WTC11 (cell line): ENCODE measurements around the gene LRRN4CL. TPM values are rescaled to one million over a fixed set of nuclear protein-coding genes. Genes with fewer than 3 reads are reported as not detected.

ENCODE experiments used
- ATAC-seq: fragments of 200-7000 bp; cut with Tn5 transposase; 2 replicates; pipeline ENCODE4 v1.10.0; 2021; ENCODE audit warnings: mild to moderate bottlenecking, moderate library complexity
- CTCF ChIA-PET: fragments of 300-600 bp; sonication (Branson Sonifier 250); formaldehyde crosslinking; loops from one replicate; lab custom pipeline; 2021; ENCODE audit warnings: antibody characterized with exemption; lab: Charles Lee
- POLR2A ChIA-PET: fragments of 350-600 bp; sonication (Branson Sonifier 250); formaldehyde crosslinking; loops from one replicate; lab custom pipeline; 2021; ENCODE audit warnings: antibody characterized with exemption; lab: Charles Lee
- DNase-seq: peaks from one replicate; pipeline ENCODE4 v3.0.0; 2021; ENCODE audit warnings: low spot score
- H3K27ac Mint-ChIP-seq: 2 replicates; pipeline ENCODE4 v1.8.0; 2021; ENCODE audit warnings: mixed read lengths
- H3K27me3 Mint-ChIP-seq: 2 replicates; pipeline ENCODE4 v1.8.0; 2021; ENCODE audit warnings: low read depth, mild to moderate bottlenecking, moderate library complexity, mixed read lengths
- H3K36me3 Mint-ChIP-seq: 2 replicates; pipeline ENCODE4 v1.8.0; 2021; ENCODE audit warnings: mixed read lengths
- H3K4me1 Mint-ChIP-seq: 2 replicates; pipeline ENCODE4 v1.8.0; 2022; ENCODE audit warnings: mixed read lengths
- H3K4me3 Mint-ChIP-seq: 2 replicates; pipeline ENCODE4 v1.8.0; 2021; ENCODE audit warnings: mild to moderate bottlenecking, moderate library complexity, mixed read lengths
- H3K9me3 Mint-ChIP-seq: 2 replicates; pipeline ENCODE4 v1.8.0; 2021; ENCODE audit warnings: mixed read lengths
- CREB1 ChIP-seq: sonication (generic); formaldehyde crosslinking; IDR thresholded peaks from 2 replicates; pipeline ENCODE4 v1.8.0; 2023; ENCODE audit warnings: mild to moderate bottlenecking, missing genetic modification reagents
- E2F1 ChIP-seq: sonication (generic); formaldehyde crosslinking; IDR thresholded peaks from 2 replicates; pipeline ENCODE4 v1.8.0; 2022; ENCODE audit warnings: mild to moderate bottlenecking, missing genetic modification reagents
- EMX1 ChIP-seq: fragments of 250-450 bp; sonication (Bioruptor Pico); IDR thresholded peaks from 2 replicates; pipeline ENCODE4 v1.8.0; 2021; ENCODE audit warnings: mild to moderate bottlenecking
- ESRRA ChIP-seq: sonication (generic); formaldehyde crosslinking; IDR thresholded peaks from 2 replicates; pipeline ENCODE4 v1.8.1; 2022; ENCODE audit warnings: mild to moderate bottlenecking, missing genetic modification reagents, borderline replicate concordance
- GABPB1 ChIP-seq: sonication (generic); formaldehyde crosslinking; IDR thresholded peaks from 2 replicates; pipeline ENCODE4 v1.8.1; 2023; ENCODE audit warnings: mild to moderate bottlenecking, missing genetic modification reagents
- HMGXB4 ChIP-seq: sonication (generic); formaldehyde crosslinking; IDR thresholded peaks from 2 replicates; pipeline ENCODE4 v1.8.1; 2023; ENCODE audit warnings: mild to moderate bottlenecking, moderate library complexity, missing genetic modification reagents
- KAT7 ChIP-seq: sonication (generic); formaldehyde crosslinking; IDR thresholded peaks from 2 replicates; pipeline ENCODE4 v1.8.1; 2023; ENCODE audit warnings: missing genetic modification reagents, mild to moderate bottlenecking, borderline replicate concordance
- NFYB ChIP-seq: sonication (generic); formaldehyde crosslinking; conservative IDR thresholded peaks from 2 replicates; pipeline ENCODE4 v1.8.0; 2022; ENCODE audit warnings: low read depth, missing genetic modification reagents
- NR1H2 ChIP-seq: sonication (generic); formaldehyde crosslinking; IDR thresholded peaks from 2 replicates; pipeline ENCODE4 v1.9.0; 2021; ENCODE audit warnings: mild to moderate bottlenecking, moderate library complexity, missing genetic modification reagents
- PRRX2 ChIP-seq: fragments of 250-450 bp; sonication (Bioruptor Pico); IDR thresholded peaks from 2 replicates; pipeline ENCODE4 v1.8.0; 2021; ENCODE audit warnings: mild to moderate bottlenecking
- SP1 ChIP-seq: sonication (generic); formaldehyde crosslinking; conservative IDR thresholded peaks from 2 replicates; pipeline ENCODE4 v1.8.1; 2022; ENCODE audit warnings: missing genetic modification reagents
- TP53 ChIP-seq: sonication (generic); formaldehyde crosslinking; IDR thresholded peaks from 2 replicates; pipeline ENCODE4 v1.8.1; 2023; ENCODE audit warnings: mild to moderate bottlenecking, missing genetic modification reagents
- ZNF232 ChIP-seq: sonication (generic); formaldehyde crosslinking; IDR thresholded peaks from 2 replicates; pipeline ENCODE4 v1.8.0; 2022; ENCODE audit warnings: mild to moderate bottlenecking, missing genetic modification reagents
- total RNA-seq: library from RNA; stranded (reverse); gene quantifications from 3 replicates; pipeline ENCODE4 v1.2.3, GENCODE V29; 2021
- TF ChIP-seq, protein P1 (sequence below): fragments of 250-450 bp; sonication (Bioruptor Pico); conservative IDR thresholded peaks from 2 replicates; pipeline ENCODE4 v1.9.0; 2021; ENCODE audit warnings: mild to moderate bottlenecking
- TF ChIP-seq, protein P2 (sequence below): sonication (generic); formaldehyde crosslinking; IDR thresholded peaks from 2 replicates; pipeline ENCODE4 v1.8.1; 2023; ENCODE audit warnings: mild to moderate bottlenecking, missing genetic modification reagents, borderline replicate concordance
- TF ChIP-seq, protein P3 (sequence below): sonication (generic); formaldehyde crosslinking; IDR thresholded peaks from 2 replicates; pipeline ENCODE4 v1.8.0; 2023; ENCODE audit warnings: missing genetic modification reagents

The LRRN4CL gene
- total RNA-seq, 1 experiment from 2014 or later: 0.39 TPM

- no peak for TF ChIP-seq NR1H2 (CRISPR knock-in tag)
- TF ChIP-seq KAT7 (CRISPR knock-in tag): no peak
- 0 out of 2 replicates have a peak, but pooled peaks have one; percentile 13 for TF ChIP-seq NFYB (CRISPR knock-in tag)
- TF ChIP-seq PRRX2: no peak
- TF ChIP-seq, protein P1, sequence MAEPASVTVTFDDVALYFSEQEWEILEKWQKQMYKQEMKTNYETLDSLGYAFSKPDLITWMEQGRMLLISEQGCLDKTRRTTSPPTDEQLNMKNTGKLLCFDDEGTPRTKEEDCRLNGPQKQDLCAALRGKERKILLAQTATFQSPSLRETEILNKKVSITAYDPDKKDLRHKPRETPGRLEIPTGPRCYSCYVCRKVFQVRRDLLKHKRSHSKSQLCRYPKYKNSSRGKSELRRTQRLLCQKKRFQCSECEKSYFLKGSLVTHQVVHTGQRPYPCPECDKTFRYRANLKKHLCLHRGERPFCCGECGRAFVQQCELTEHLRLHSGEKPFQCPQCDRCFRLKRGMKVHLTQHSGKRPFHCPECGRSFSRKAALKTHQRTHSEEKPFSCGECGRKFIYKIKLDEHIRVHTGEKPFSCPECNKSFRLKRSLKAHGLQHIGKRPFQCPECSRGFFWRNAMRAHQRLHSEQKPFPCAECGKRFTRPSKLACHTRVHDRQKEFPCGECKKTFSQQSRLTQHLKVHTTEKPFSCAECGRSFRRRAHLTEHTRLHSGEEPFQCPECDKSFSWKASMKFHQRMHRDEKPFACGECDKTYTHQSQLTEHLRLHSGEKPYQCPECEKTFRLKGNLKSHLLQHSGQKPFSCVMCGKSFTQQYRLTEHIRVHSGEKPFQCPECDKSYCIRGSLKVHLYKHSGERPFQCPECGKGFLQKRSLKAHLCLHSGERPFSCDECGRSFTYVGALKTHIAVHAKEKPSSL (CRISPR knock-in tag): no peak
- TF ChIP-seq ZNF232 (CRISPR knock-in tag): no peak
These were observed 39.0 kb upstream of the LRRN4CL start, which contains the start of gene TTC9C (continued) for GRCh38 chr11:62728171-62728988.

- DNase-seq (peak; percentile 84), ATAC-seq (peak; percentile 69)
- Mint-ChIP-seq H3K4me3 (peak overlapping the region; percentile 98), H3K36me3 (peaks cover 33% of the 10 kb centered on the region), H3K27ac (peak overlapping the region; percentile 100), H3K27me3 (peaks cover 4% of the 10 kb centered on the region; the same call in 1 of the 2 replicates), H3K4me1 (peaks cover 25% of the 10 kb centered on the region), H3K9me3 (no peaks in the 10 kb centered on the region)
- POLR2A ChIA-PET: interaction anchor here (0.6 to 4.2 kb wide), 23 partner anchors 18 to 1183 kb away, joined by 3 to 34 read pairs (median 7); partner anchors contain the start of genes B3GAT3, BSCL2, C11orf98 and CSKMT
- CTCF ChIA-PET: interaction anchor here (0.7 to 7.6 kb wide), 25 partner anchors 9 to 1193 kb away, joined by 3 to 59 read pairs (median 4); partner anchors contain the start of genes BSCL2, GNG3, MTA2 and POLR2G
- peak; percentile 80 for TF ChIP-seq NFYB (CRISPR knock-in tag)
- TF ChIP-seq EMX1 (CRISPR knock-in tag): no peak
These were observed 38.5 kb upstream of the LRRN4CL start for GRCh38 chr11:62727872-62728170.

DNA sequence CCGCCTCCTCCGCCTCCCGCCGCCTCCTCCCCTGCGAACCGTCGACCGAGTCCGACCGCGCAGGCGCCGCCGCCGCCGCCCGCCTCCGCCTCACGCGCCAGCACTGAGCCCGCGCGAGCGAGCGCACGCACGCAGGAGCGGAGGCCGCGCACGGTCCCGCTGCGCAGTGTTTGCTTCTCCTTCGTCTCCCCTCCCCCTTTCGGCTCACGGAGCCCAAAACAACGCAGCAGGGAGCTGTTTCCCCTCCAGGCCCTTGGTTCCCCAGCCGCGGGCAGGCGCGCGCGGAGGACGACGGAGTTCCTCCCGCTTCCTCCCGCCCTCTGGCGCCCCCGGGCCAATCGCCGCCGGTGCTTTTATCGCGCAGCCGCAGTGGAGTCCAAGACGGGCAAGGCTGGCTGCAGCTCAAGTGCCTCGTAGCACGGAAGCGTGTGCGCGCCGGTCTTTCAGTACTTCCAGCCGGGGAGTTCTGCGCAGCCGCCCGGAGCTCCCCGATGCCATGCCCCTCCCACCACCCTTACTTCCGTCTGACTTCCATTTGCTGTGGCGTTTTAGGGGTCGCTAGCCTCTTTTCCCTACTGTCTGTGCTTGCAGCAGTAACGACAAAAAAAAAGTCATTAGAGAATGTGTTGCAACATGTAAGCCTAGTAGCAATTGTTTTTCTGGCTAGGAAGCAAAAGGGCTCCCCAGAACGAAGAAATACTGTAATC, 38.0 kb upstream of the LRRN4CL start, which contains the start of gene HNRNPUL2:
Gene HNRNPUL2 (minus strand): TSS at position 293 of the 707 bp plus-strand sequence. CDS start 301 bp downstream, outside the sequence.
- Mint-ChIP-seq H3K27me3 (peaks cover 4% of the 10 kb centered on the region; the same call in 1 of the 2 replicates), H3K27ac (peak within 1 kb of the TSS; percentile 100), H3K4me1 (peaks cover 25% of the 10 kb centered on the region), H3K4me3 (peak within 1 kb of the TSS; percentile 98), H3K9me3 (no peaks in the 10 kb centered on the region), H3K36me3 (peaks cover 38% of the 10 kb centered on the region)
- ChIA-PET POLR2A (interaction anchor here (0.6 to 4.2 kb wide), 24 partner anchors 12 to 1184 kb away, joined by 3 to 34 read pairs (median 5); partner anchors contain the start of genes B3GAT3, BSCL2, C11orf98 and CSKMT), CTCF (interaction anchor here (0.6 to 7.6 kb wide), 31 partner anchors 9 to 1194 kb away, joined by 3 to 59 read pairs (median 4); partner anchors contain the start of genes BSCL2, EEF1G, GNG3 and MTA2)
- peak; percentile 98 for DNase-seq
- ATAC-seq: peak; percentile 89
- TF ChIP-seq E2F1 (CRISPR knock-in tag): peak; percentile 81; the same call in 1 of the 2 replicates
- TF ChIP-seq, protein P2, sequence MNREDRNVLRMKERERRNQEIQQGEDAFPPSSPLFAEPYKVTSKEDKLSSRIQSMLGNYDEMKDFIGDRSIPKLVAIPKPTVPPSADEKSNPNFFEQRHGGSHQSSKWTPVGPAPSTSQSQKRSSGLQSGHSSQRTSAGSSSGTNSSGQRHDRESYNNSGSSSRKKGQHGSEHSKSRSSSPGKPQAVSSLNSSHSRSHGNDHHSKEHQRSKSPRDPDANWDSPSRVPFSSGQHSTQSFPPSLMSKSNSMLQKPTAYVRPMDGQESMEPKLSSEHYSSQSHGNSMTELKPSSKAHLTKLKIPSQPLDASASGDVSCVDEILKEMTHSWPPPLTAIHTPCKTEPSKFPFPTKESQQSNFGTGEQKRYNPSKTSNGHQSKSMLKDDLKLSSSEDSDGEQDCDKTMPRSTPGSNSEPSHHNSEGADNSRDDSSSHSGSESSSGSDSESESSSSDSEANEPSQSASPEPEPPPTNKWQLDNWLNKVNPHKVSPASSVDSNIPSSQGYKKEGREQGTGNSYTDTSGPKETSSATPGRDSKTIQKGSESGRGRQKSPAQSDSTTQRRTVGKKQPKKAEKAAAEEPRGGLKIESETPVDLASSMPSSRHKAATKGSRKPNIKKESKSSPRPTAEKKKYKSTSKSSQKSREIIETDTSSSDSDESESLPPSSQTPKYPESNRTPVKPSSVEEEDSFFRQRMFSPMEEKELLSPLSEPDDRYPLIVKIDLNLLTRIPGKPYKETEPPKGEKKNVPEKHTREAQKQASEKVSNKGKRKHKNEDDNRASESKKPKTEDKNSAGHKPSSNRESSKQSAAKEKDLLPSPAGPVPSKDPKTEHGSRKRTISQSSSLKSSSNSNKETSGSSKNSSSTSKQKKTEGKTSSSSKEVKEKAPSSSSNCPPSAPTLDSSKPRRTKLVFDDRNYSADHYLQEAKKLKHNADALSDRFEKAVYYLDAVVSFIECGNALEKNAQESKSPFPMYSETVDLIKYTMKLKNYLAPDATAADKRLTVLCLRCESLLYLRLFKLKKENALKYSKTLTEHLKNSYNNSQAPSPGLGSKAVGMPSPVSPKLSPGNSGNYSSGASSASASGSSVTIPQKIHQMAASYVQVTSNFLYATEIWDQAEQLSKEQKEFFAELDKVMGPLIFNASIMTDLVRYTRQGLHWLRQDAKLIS (CRISPR knock-in tag): 0 out of 2 replicates have a peak, but pooled peaks have one; percentile 73
- TF ChIP-seq CREB1: peak; percentile 84
- TF ChIP-seq HMGXB4 (CRISPR knock-in tag): peak; percentile 79
- TF ChIP-seq ZNF232 (CRISPR knock-in tag): peak; percentile 88; the same call in 1 of the 2 replicates
- 0 out of 2 replicates have a peak, but pooled peaks have one; percentile 49 for TF ChIP-seq ESRRA (CRISPR knock-in tag)
- 0 out of 2 replicates have a peak, but pooled peaks have one; percentile 56 for TF ChIP-seq TP53 (CRISPR knock-in tag)
- TF ChIP-seq, protein P3, sequence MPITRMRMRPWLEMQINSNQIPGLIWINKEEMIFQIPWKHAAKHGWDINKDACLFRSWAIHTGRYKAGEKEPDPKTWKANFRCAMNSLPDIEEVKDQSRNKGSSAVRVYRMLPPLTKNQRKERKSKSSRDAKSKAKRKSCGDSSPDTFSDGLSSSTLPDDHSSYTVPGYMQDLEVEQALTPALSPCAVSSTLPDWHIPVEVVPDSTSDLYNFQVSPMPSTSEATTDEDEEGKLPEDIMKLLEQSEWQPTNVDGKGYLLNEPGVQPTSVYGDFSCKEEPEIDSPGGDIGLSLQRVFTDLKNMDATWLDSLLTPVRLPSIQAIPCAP (CRISPR knock-in tag): peak; percentile 53; the same call in 1 of the 2 replicates
- TF ChIP-seq SP1 (CRISPR knock-in tag): peak; percentile 76
- peak; percentile 63; the same call in 1 of the 2 replicates for TF ChIP-seq GABPB1 (CRISPR knock-in tag)
